Neuronal stem cell (in vitro differentiated cells): ENCODE results near the gene SLC9A9.

Experiments
- DNase-seq: peaks from one replicate; pipeline ENCODE4 v3.0.0-alpha.2; 2013; ENCODE audit warnings: low spot score
- H2AFZ ChIP-seq: one replicate; pipeline ENCODE4 v1.6.1; 2013; ENCODE audit warnings: mild to moderate bottlenecking, low read length, inconsistent platforms
- H2AK5ac ChIP-seq: 2 replicates; pipeline ENCODE4 v1.6.1; 2013; ENCODE audit warnings: low read depth, mild to moderate bottlenecking, inconsistent platforms, low read length, moderate library complexity, mixed read lengths
- H2BK120ac ChIP-seq: 2 replicates; pipeline ENCODE4 v1.6.1; 2013; ENCODE audit warnings: low read depth, mild to moderate bottlenecking, inconsistent platforms, low read length, moderate library complexity, mixed read lengths
- H2BK12ac ChIP-seq: one replicate; pipeline ENCODE4 v1.6.1; 2013; ENCODE audit warnings: low read length, inconsistent platforms
- H2BK15ac ChIP-seq: 2 replicates; pipeline ENCODE4 v1.6.1; 2013; ENCODE audit warnings: mild to moderate bottlenecking, low read length, inconsistent platforms, mixed read lengths
- H2BK5ac ChIP-seq: one replicate; pipeline ENCODE4 v1.6.1; 2013; ENCODE audit warnings: inconsistent platforms, mild to moderate bottlenecking, low read length, moderate library complexity
- H3K14ac ChIP-seq: one replicate; pipeline ENCODE4 v1.6.1; 2013; ENCODE audit warnings: low read length, inconsistent platforms
- H3K18ac ChIP-seq: 2 replicates; pipeline ENCODE4 v1.6.1; 2013; ENCODE audit warnings: low read length, inconsistent platforms
- H3K23ac ChIP-seq: 2 replicates; pipeline ENCODE4 v1.6.1; 2013; ENCODE audit warnings: low read depth, mild to moderate bottlenecking, mixed read lengths, low read length, inconsistent platforms; ENCODE audit not compliant: poor library complexity
- H3K27ac ChIP-seq: replicated peaks from 3 replicates; pipeline ENCODE4 v1.5.1; 2013; ENCODE audit warnings: low read length, inconsistent platforms
- H3K27me3 ChIP-seq, 3 experiments: 2 replicates each; pipeline ENCODE4 v1.6.1; 2013; ENCODE audit warnings: low read length in 3 of 3, mild to moderate bottlenecking in 2 of 3, inconsistent platforms in 1 of 3, low read depth in 1 of 3, mixed read lengths in 1 of 3, moderate library complexity in 1 of 3; ENCODE audit not compliant: control insufficient read depth in 3 of 3, insufficient read depth in 3 of 3
- H3K36me3 ChIP-seq, 2 donors: replicated peaks in 1 of 2; 2 replicates each; pipeline ENCODE4 v1.6.1; 2013; ENCODE audit warnings: low read length in 2 of 2; ENCODE audit not compliant: control insufficient read depth in 2 of 2, insufficient read depth in 2 of 2
- H3K4ac ChIP-seq: 2 replicates; pipeline ENCODE4 v1.6.1; 2013; ENCODE audit warnings: inconsistent platforms, mild to moderate bottlenecking, low read length, moderate library complexity
- H3K4me1 ChIP-seq, 2 donors: 1 replicate in 1 of 2; 2 replicates in 1 of 2; pipeline ENCODE4 v1.6.1; 2013; ENCODE audit warnings: low read length in 2 of 2, low read depth in 1 of 2; ENCODE audit not compliant: control insufficient read depth in 2 of 2, insufficient read depth in 1 of 2
- H3K4me2 ChIP-seq: one replicate; pipeline ENCODE4 v1.6.1; 2013; ENCODE audit warnings: mild to moderate bottlenecking, low read length, inconsistent platforms; ENCODE audit not compliant: insufficient read depth, poor library complexity, severe bottlenecking
- H3K4me3 ChIP-seq, 2 donors: 2 replicates each; pipeline ENCODE4 v1.5.1; 2013; ENCODE audit warnings: low read length in 2 of 2, mild to moderate bottlenecking in 2 of 2, inconsistent platforms in 1 of 2, moderate library complexity in 1 of 2
- H3K79me1 ChIP-seq: one replicate; pipeline ENCODE4 v1.6.1; 2013; ENCODE audit warnings: low read depth, mild to moderate bottlenecking, inconsistent platforms, low read length, moderate library complexity
- H3K9ac ChIP-seq: one replicate; pipeline ENCODE4 v1.6.1; 2013; ENCODE audit warnings: mild to moderate bottlenecking, low read depth, low read length, inconsistent platforms; ENCODE audit not compliant: poor library complexity
- H3K9me3 ChIP-seq, 2 donors: replicated peaks in 1 of 2; 2 replicates each; pipeline versions ENCODE3 to v1.6.1; 2013; ENCODE audit warnings: low read length in 2 of 2, mild to moderate bottlenecking in 2 of 2, inconsistent platforms in 1 of 2, low read depth in 1 of 2, mixed read lengths in 1 of 2, moderate library complexity in 1 of 2; ENCODE audit not compliant: control insufficient read depth in 2 of 2, insufficient read depth in 1 of 2
- H4K8ac ChIP-seq: one replicate; pipeline ENCODE4 v1.6.1; 2013; ENCODE audit warnings: low read depth, mild to moderate bottlenecking, inconsistent platforms, low read length, moderate library complexity
- H4K91ac ChIP-seq: one replicate; pipeline ENCODE4 v1.6.1; 2013; ENCODE audit warnings: low read length, low read depth, mild to moderate bottlenecking, inconsistent platforms; ENCODE audit not compliant: poor library complexity
- WGBS, 2 donors: extraction: QIAGEN DNeasy Blood & Tissue Kit; methylation state at CpG; one replicate each; pipeline ENCODE4 v1.1.7; 2013; ENCODE audit warnings: missing lambda C conversion rate in 2 of 2, mixed read lengths in 1 of 2; ENCODE audit not compliant: insufficient read length in 2 of 2, insufficient replicate concordance in 1 of 2; ENCODE audit errors: extremely low coverage in 2 of 2; 5-methylcytosine and 5-hydroxymethylcytosine counted together

Gene SLC9A9

GRCh38 chr3:143727391-143727790 is 120.9 kb downstream of the SLC9A9 start:
- Histone ChIP-seq H3K9me3 (no peaks in the 10 kb centered on the region), H2BK15ac (no peak overlapping the region), H2BK120ac (no peak overlapping the region), H3K4me2 (no peak overlapping the region), H4K8ac (no peak overlapping the region), H3K4me1 (no peaks in the 10 kb centered on the region), H3K27me3 (no peaks in the 10 kb centered on the region), H3K27ac (no peak overlapping the region), H2AK5ac (no peak overlapping the region), H3K23ac (no peak overlapping the region), H2AFZ (no peak overlapping the region), H3K9ac (no peak overlapping the region), H2BK12ac (no peak overlapping the region), H3K36me3 (no peaks in the 10 kb centered on the region), H3K4me3 (no peak overlapping the region), H3K79me1 (no peaks in the 10 kb centered on the region), H4K91ac (no peak overlapping the region), H3K18ac (no peak overlapping the region), H3K4ac (no peak overlapping the region), H2BK5ac (no peak overlapping the region), H3K14ac (no peak overlapping the region)
- WGBS, 2 donors: no CpG with 5 or more reads among the region's 3 CpGs
- DNase-seq: no peak

- Histone ChIP-seq H3K4me1 (no peaks in the 10 kb centered on the region), H3K9me3 (no peaks in the 10 kb centered on the region), H3K9ac (no peak overlapping the region), H4K91ac (no peak overlapping the region), H2BK15ac (no peak overlapping the region), H3K14ac (no peak overlapping the region), H2BK5ac (no peak overlapping the region), H2AFZ (no peak overlapping the region), H3K4me2 (no peak overlapping the region), H3K23ac (no peak overlapping the region), H3K79me1 (no peaks in the 10 kb centered on the region), H2BK120ac (no peak overlapping the region), H3K36me3 (no peaks in the 10 kb centered on the region), H2BK12ac (no peak overlapping the region), H3K4ac (no peak overlapping the region), H3K4me3 (no peak overlapping the region), H2AK5ac (no peak overlapping the region), H3K27me3 (no peaks in the 10 kb centered on the region), H4K8ac (no peak overlapping the region), H3K27ac (no peak overlapping the region), H3K18ac (no peak overlapping the region)
- WGBS, 2 donors: no CpG with 5 or more reads among the region's 1 CpG
- no peak for DNase-seq
These were observed 121.5 kb downstream of the SLC9A9 start for GRCh38 chr3:143726727-143727126.

- no peak overlapping the region for H2BK12ac ChIP-seq
- no peak overlapping the region for H4K8ac ChIP-seq
- no peak overlapping the region for H2AFZ ChIP-seq
- H3K36me3 ChIP-seq: no peaks in the 10 kb centered on the region
- H2BK15ac ChIP-seq: no peak overlapping the region
- no CpG with 5 or more reads among the region's 2 CpGs for WGBS, 2 donors
- H3K4me1 ChIP-seq: peaks cover 0 to 2% of the 10 kb centered on the region in 2 donors
- H3K79me1 ChIP-seq: no peaks in the 10 kb centered on the region
- peaks cover 0 to 7% (median 0%) of the 10 kb centered on the region in 3 experiments for H3K27me3 ChIP-seq
- DNase-seq: no peak
- no peak overlapping the region for H3K4me3 ChIP-seq
- H2BK5ac ChIP-seq: no peak overlapping the region
- no peak overlapping the region for H2AK5ac ChIP-seq
- no peak overlapping the region for H3K4ac ChIP-seq
- H3K9ac ChIP-seq: no peak overlapping the region
- H4K91ac ChIP-seq: no peak overlapping the region
- no peak overlapping the region for H3K23ac ChIP-seq
- H3K9me3 ChIP-seq: no peaks in the 10 kb centered on the region
- H3K27ac ChIP-seq: no peak overlapping the region
- H3K18ac ChIP-seq: no peak overlapping the region
- no peak overlapping the region for H3K4me2 ChIP-seq
- no peak overlapping the region for H3K14ac ChIP-seq
- no peak overlapping the region for H2BK120ac ChIP-seq
These were observed 127.9 kb downstream of the SLC9A9 start for GRCh38 chr3:143720381-143720780.

- no CpG with 5 or more reads among the region's 7 CpGs for WGBS, 2 donors
- H3K18ac ChIP-seq: no peak overlapping the region
- H3K23ac ChIP-seq: no peak overlapping the region
- no peak overlapping the region for H3K27ac ChIP-seq
- no peak overlapping the region for H3K14ac ChIP-seq
- H3K27me3 ChIP-seq: peaks cover 0 to 10% (median 0%) of the 10 kb centered on the region in 3 experiments
- H2BK12ac ChIP-seq: no peak overlapping the region
- H3K9me3 ChIP-seq: no peaks in the 10 kb centered on the region
- no peak overlapping the region for H3K4ac ChIP-seq
- no peaks in the 10 kb centered on the region for H3K36me3 ChIP-seq
- no peaks in the 10 kb centered on the region for H3K79me1 ChIP-seq
- no peak overlapping the region for H3K9ac ChIP-seq
- H4K91ac ChIP-seq: no peak overlapping the region
- no peak overlapping the region for H2BK5ac ChIP-seq
- H3K4me2 ChIP-seq: no peak overlapping the region
- no peak overlapping the region for H2AFZ ChIP-seq
- H2BK15ac ChIP-seq: no peak overlapping the region
- H2BK120ac ChIP-seq: no peak overlapping the region
- H3K4me1 ChIP-seq: peaks cover 0 to 2% of the 10 kb centered on the region in 2 donors
- H2AK5ac ChIP-seq: no peak overlapping the region
- H4K8ac ChIP-seq: no peak overlapping the region
- DNase-seq: no peak
- H3K4me3 ChIP-seq: no peak overlapping the region
These were observed 129.8 kb downstream of the SLC9A9 start for GRCh38 chr3:143718463-143718862.
